ENCODE measurements around the gene KLHL42.
A peak's percentile ranks its signal among the peaks of the same experiment; 100 is the strongest.
"Not testable (repeated sequence)": the region's sequence is repeated elsewhere in the genome, so short reads cannot be mapped to it uniquely, and the experiment has no call there.

Gene KLHL42

GRCh38 chr12:27843714-27844245 is 63.7 kb downstream of the KLHL42 start:
- Histone ChIP-seq H3K27ac (ENCODE audit: low read length, poor library complexity, severe bottlenecking) (no peak overlapping the region), H3K18ac (ENCODE audit: low read depth in 1 of 2, low read length in 2 of 2) (no peak overlapping the region), H2AFZ (ENCODE audit: low read depth, low read length) (no peak overlapping the region), H3K4me1 (ENCODE audit: control insufficient read depth, insufficient read depth, low read depth, low read length) (peaks cover 1% of the 10 kb centered on the region), H3K9me3 (ENCODE audit: control insufficient read depth, low read length) (peaks cover 3% of the 10 kb centered on the region), H3K4me2 (ENCODE audit: low read length, poor library complexity, severe bottlenecking) (no peak overlapping the region), H2BK12ac (ENCODE audit: low read length in 2 of 2) (no peak overlapping the region), H2BK120ac (ENCODE audit: low read depth, low read length) (no peak overlapping the region), H4K91ac (ENCODE audit: low read length) (no peak overlapping the region), H3K23ac (ENCODE audit: low read length in 2 of 2) (no peak overlapping the region), H3K14ac (ENCODE audit: low read length in 2 of 2) (no peak overlapping the region), H3K36me3 (ENCODE audit: control insufficient read depth in 1 of 2, insufficient read depth in 2 of 2, low read depth in 1 of 2, low read length in 2 of 2) (no peaks in the 10 kb centered on the region), H3K4ac (ENCODE audit: low read depth in 1 of 2, low read length in 2 of 2) (no peak overlapping the region), H3K4me3 (ENCODE audit: insufficient read depth in 1 of 2, low read depth in 1 of 2, low read length in 2 of 2) (peak overlapping the region in 1 of 2 experiments; percentile 47), H3K79me1 (replicated peaks; ENCODE audit: low read length, poor library complexity, severe bottlenecking) (no peaks in the 10 kb centered on the region), H3K9ac (ENCODE audit: low read length) (peak overlapping the region; percentile 40), H4K8ac (ENCODE audit: low read length) (no peak overlapping the region), H3K27me3 (ENCODE audit: control insufficient read depth in 1 of 2, insufficient read depth in 1 of 2, low read length in 2 of 2) (peaks cover 0 to 4% of the 10 kb centered on the region in 2 experiments), H2BK15ac (ENCODE audit: low read depth, poor library complexity, severe bottlenecking) (no peak overlapping the region), H2BK5ac (ENCODE audit: low read depth, low read length, poor library complexity, severe bottlenecking) (no peak overlapping the region), H2AK5ac (ENCODE audit: low read length, severe bottlenecking) (no peak overlapping the region)
- peak; percentile 48 for DNase-seq
- 90% methylated on average over 8 of the region's 8 CpGs for WGBS

- H2AK5ac ChIP-seq (ENCODE audit: low read length, severe bottlenecking), result no peak overlapping the region
- H3K79me1 ChIP-seq (replicated peaks; ENCODE audit: low read length, poor library complexity, severe bottlenecking), result no peaks in the 10 kb centered on the region
- no peak overlapping the region for H2BK5ac ChIP-seq (ENCODE audit: low read depth, low read length, poor library complexity, severe bottlenecking)
- no peak overlapping the region for H2BK12ac ChIP-seq (ENCODE audit: low read length in 2 of 2)
- no peak overlapping the region for H3K18ac ChIP-seq (ENCODE audit: low read depth in 1 of 2, low read length in 2 of 2)
- no peak overlapping the region for H3K23ac ChIP-seq (ENCODE audit: low read length in 2 of 2)
- no peak overlapping the region for H4K8ac ChIP-seq (ENCODE audit: low read length)
- no peak overlapping the region for H4K91ac ChIP-seq (ENCODE audit: low read length)
- H3K27me3 ChIP-seq (ENCODE audit: control insufficient read depth in 1 of 2, insufficient read depth in 1 of 2, low read length in 2 of 2), result peaks cover 0 to 4% of the 10 kb centered on the region in 2 experiments
- H3K9me3 ChIP-seq (ENCODE audit: control insufficient read depth, low read length), result peaks cover 10% of the 10 kb centered on the region
- no peak overlapping the region for H3K4ac ChIP-seq (ENCODE audit: low read depth in 1 of 2, low read length in 2 of 2)
- H2BK15ac ChIP-seq (ENCODE audit: low read depth, poor library complexity, severe bottlenecking), result no peak overlapping the region
- H3K4me1 ChIP-seq (ENCODE audit: control insufficient read depth, insufficient read depth, low read depth, low read length), result peaks cover 1% of the 10 kb centered on the region
- peak overlapping the region; percentile 40 for H3K9ac ChIP-seq (ENCODE audit: low read length)
- no peak for DNase-seq
- no peak overlapping the region for H2AFZ ChIP-seq (ENCODE audit: low read depth, low read length)
- no peak overlapping the region for H3K4me2 ChIP-seq (ENCODE audit: low read length, poor library complexity, severe bottlenecking)
- peak overlapping the region in 1 of 2 experiments; percentile 47 for H3K4me3 ChIP-seq (ENCODE audit: insufficient read depth in 1 of 2, low read depth in 1 of 2, low read length in 2 of 2)
- WGBS, result 93% methylated on average over 11 of the region's 15 CpGs
- no peak overlapping the region for H3K14ac ChIP-seq (ENCODE audit: low read length in 2 of 2)
- H3K27ac ChIP-seq (ENCODE audit: low read length, poor library complexity, severe bottlenecking), result no peak overlapping the region
- H2BK120ac ChIP-seq (ENCODE audit: low read depth, low read length), result no peak overlapping the region
- H3K36me3 ChIP-seq (ENCODE audit: control insufficient read depth in 1 of 2, insufficient read depth in 2 of 2, low read depth in 1 of 2, low read length in 2 of 2), result no peaks in the 10 kb centered on the region
Measured at GRCh38 chr12:27844366-27845090, 64.5 kb downstream of the KLHL42 start.

- no peak overlapping the region for H3K23ac ChIP-seq (ENCODE audit: low read length in 2 of 2)
- no peak overlapping the region for H2AFZ ChIP-seq (ENCODE audit: low read depth, low read length)
- H3K79me1 ChIP-seq (replicated peaks; ENCODE audit: low read length, poor library complexity, severe bottlenecking), result no peaks in the 10 kb centered on the region
- no peak overlapping the region for H2BK12ac ChIP-seq (ENCODE audit: low read length in 2 of 2)
- no peak overlapping the region for H4K91ac ChIP-seq (ENCODE audit: low read length)
- H3K18ac ChIP-seq (ENCODE audit: low read depth in 1 of 2, low read length in 2 of 2), result no peak overlapping the region
- no peak overlapping the region for H3K4me3 ChIP-seq (ENCODE audit: insufficient read depth in 1 of 2, low read depth in 1 of 2, low read length in 2 of 2)
- no peak overlapping the region for H3K14ac ChIP-seq (ENCODE audit: low read length in 2 of 2)
- no peak overlapping the region for H2BK120ac ChIP-seq (ENCODE audit: low read depth, low read length)
- H3K36me3 ChIP-seq (ENCODE audit: control insufficient read depth in 1 of 2, insufficient read depth in 2 of 2, low read depth in 1 of 2, low read length in 2 of 2), result no peaks in the 10 kb centered on the region
- H4K8ac ChIP-seq (ENCODE audit: low read length), result no peak overlapping the region
- DNase-seq, result no peak
- H3K9ac ChIP-seq (ENCODE audit: low read length), result no peak overlapping the region
- no peak overlapping the region for H3K4me2 ChIP-seq (ENCODE audit: low read length, poor library complexity, severe bottlenecking)
- peaks cover 0 to 4% of the 10 kb centered on the region in 2 experiments for H3K27me3 ChIP-seq (ENCODE audit: control insufficient read depth in 1 of 2, insufficient read depth in 1 of 2, low read length in 2 of 2)
- no peak overlapping the region for H2BK15ac ChIP-seq (ENCODE audit: low read depth, poor library complexity, severe bottlenecking)
- no peak overlapping the region for H3K27ac ChIP-seq (ENCODE audit: low read length, poor library complexity, severe bottlenecking)
- peaks cover 10% of the 10 kb centered on the region for H3K9me3 ChIP-seq (ENCODE audit: control insufficient read depth, low read length)
- H3K4ac ChIP-seq (ENCODE audit: low read depth in 1 of 2, low read length in 2 of 2), result no peak overlapping the region
- no peak overlapping the region for H2AK5ac ChIP-seq (ENCODE audit: low read length, severe bottlenecking)
- WGBS, result 98% methylated on average over 2 of the region's 2 CpGs
- H3K4me1 ChIP-seq (ENCODE audit: control insufficient read depth, insufficient read depth, low read depth, low read length), result peaks cover 1% of the 10 kb centered on the region
- H2BK5ac ChIP-seq (ENCODE audit: low read depth, low read length, poor library complexity, severe bottlenecking), result no peak overlapping the region
Measured at GRCh38 chr12:27845187-27845586, 65.2 kb downstream of the KLHL42 start.

- H3K4me2 ChIP-seq (ENCODE audit: low read length, poor library complexity, severe bottlenecking); H3K14ac ChIP-seq (ENCODE audit: low read length in 2 of 2); H2BK15ac ChIP-seq (ENCODE audit: low read depth, poor library complexity, severe bottlenecking); H4K8ac ChIP-seq (ENCODE audit: low read length); H4K91ac ChIP-seq (ENCODE audit: low read length); H2BK5ac ChIP-seq (ENCODE audit: low read depth, low read length, poor library complexity, severe bottlenecking); H3K4ac ChIP-seq (ENCODE audit: low read depth in 1 of 2, low read length in 2 of 2); H3K79me1 ChIP-seq (replicated peaks; ENCODE audit: low read length, poor library complexity, severe bottlenecking); H3K18ac ChIP-seq (ENCODE audit: low read depth in 1 of 2, low read length in 2 of 2); H3K36me3 ChIP-seq (ENCODE audit: control insufficient read depth in 1 of 2, insufficient read depth in 2 of 2, low read depth in 1 of 2, low read length in 2 of 2); H3K9ac ChIP-seq (ENCODE audit: low read length); H3K27me3 ChIP-seq (ENCODE audit: control insufficient read depth in 1 of 2, insufficient read depth in 1 of 2, low read length in 2 of 2); H2BK12ac ChIP-seq (ENCODE audit: low read length in 2 of 2); H3K9me3 ChIP-seq (ENCODE audit: control insufficient read depth, low read length); H3K4me1 ChIP-seq (ENCODE audit: control insufficient read depth, insufficient read depth, low read depth, low read length); H3K27ac ChIP-seq (ENCODE audit: low read length, poor library complexity, severe bottlenecking); H3K4me3 ChIP-seq (ENCODE audit: insufficient read depth in 1 of 2, low read depth in 1 of 2, low read length in 2 of 2); H2BK120ac ChIP-seq (ENCODE audit: low read depth, low read length); H3K23ac ChIP-seq (ENCODE audit: low read length in 2 of 2); H2AFZ ChIP-seq (ENCODE audit: low read depth, low read length); DNase-seq; H2AK5ac ChIP-seq (ENCODE audit: low read length, severe bottlenecking): not testable (repeated sequence)
- 100% methylated on average over 1 of the region's 3 CpGs for WGBS
Measured at GRCh38 chr12:27845706-27846105, 65.7 kb downstream of the KLHL42 start.
